Neural progenitor cell (in vitro differentiated cells): ENCODE data around the gene CCDC152. TPM values are rescaled to one million over a fixed set of nuclear protein-coding genes. Genes with fewer than 3 reads are reported as not detected.

Source experiments
- DNase-seq: peaks from one replicate; pipeline ENCODE4 v3.0.0-alpha.2; 2016; ENCODE audit warnings: low spot score
- H2AFZ ChIP-seq: fragments of 200-600 bp; sonication (generic); replicated peaks from 2 replicates; pipeline ENCODE4 v1.6.1; 2016; ENCODE audit warnings: antibody characterized with exemption
- H3F3A ChIP-seq: fragments of 200-600 bp; sonication (generic); 2 replicates; pipeline ENCODE4 v1.6.1; 2016; ENCODE audit warnings: antibody characterized with exemption, low read depth
- H3K27ac ChIP-seq: fragments of 200-600 bp; sonication (generic); 2 replicates; pipeline ENCODE4 v1.5.1; 2016; ENCODE audit warnings: mild to moderate bottlenecking
- H3K27me3 ChIP-seq: fragments of 200-600 bp; sonication (generic); 2 replicates; pipeline ENCODE4 v1.6.1; 2016; ENCODE audit warnings: mild to moderate bottlenecking, moderate library complexity
- H3K36me3 ChIP-seq: fragments of 200-600 bp; sonication (generic); 2 replicates; pipeline ENCODE4 v1.5.1; 2016
- H3K4me1 ChIP-seq: fragments of 200-600 bp; sonication (generic); 2 replicates; pipeline ENCODE4 v1.6.1; 2016; ENCODE audit warnings: mixed run types
- H3K4me2 ChIP-seq: fragments of 200-600 bp; sonication (generic); 2 replicates; pipeline ENCODE4 v1.6.1; 2016
- H3K4me3 ChIP-seq: fragments of 200-600 bp; sonication (generic); 2 replicates; pipeline ENCODE4 v1.5.1; 2016
- H3K79me2 ChIP-seq: fragments of 200-600 bp; sonication (generic); 2 replicates; pipeline ENCODE4 v1.6.1; 2016; ENCODE audit warnings: low read depth
- H3K9ac ChIP-seq: fragments of 200-600 bp; sonication (generic); 2 replicates; pipeline ENCODE4 v1.6.1; 2016
- H3K9me3 ChIP-seq: fragments of 200-600 bp; sonication (generic); 2 replicates; pipeline ENCODE4 v1.5.1; 2016; ENCODE audit warnings: low read depth
- H4K20me1 ChIP-seq: fragments of 200-600 bp; sonication (generic); 2 replicates; pipeline ENCODE4 v1.6.1; 2016; ENCODE audit warnings: low read depth
- H3K27ac Mint-ChIP-seq: 3 replicates; pipeline ENCODE4 v1.8.0; 2021; ENCODE audit warnings: mixed read lengths
- H3K27me3 Mint-ChIP-seq: 2 replicates; pipeline ENCODE4 v1.8.0; 2022; ENCODE audit warnings: low read depth, mild to moderate bottlenecking, inconsistent platforms, moderate library complexity, mixed read lengths; ENCODE audit not compliant: insufficient read depth
- H3K36me3 Mint-ChIP-seq: 3 replicates; pipeline ENCODE4 v1.8.0; 2021; ENCODE audit warnings: mixed read lengths
- H3K4me1 Mint-ChIP-seq: 3 replicates; pipeline ENCODE4 v1.8.0; 2021; ENCODE audit warnings: mixed read lengths
- H3K4me3 Mint-ChIP-seq: 3 replicates; pipeline ENCODE4 v1.8.0; 2021; ENCODE audit warnings: mild to moderate bottlenecking, moderate library complexity, mixed read lengths
- H3K9me3 Mint-ChIP-seq: 3 replicates; pipeline ENCODE4 v1.8.0; 2020; ENCODE audit warnings: mixed read lengths
- CTCF ChIP-seq: fragments of 200-600 bp; sonication (generic); IDR thresholded peaks from 2 replicates; pipeline ENCODE4 v1.5.1; 2017; ENCODE audit warnings: antibody characterized with exemption, mild to moderate bottlenecking
- EZH2 ChIP-seq: fragments of 200-600 bp; sonication (generic); IDR thresholded peaks from 2 replicates; pipeline ENCODE4 v1.6.1; 2017; ENCODE audit warnings: antibody characterized with exemption, mild to moderate bottlenecking, moderate library complexity
- EZH2phosphoT487 ChIP-seq: fragments of 200-600 bp; sonication (generic); IDR thresholded peaks from 2 replicates; pipeline ENCODE4 v1.6.1; 2017; ENCODE audit warnings: antibody characterized with exemption
- total RNA-seq: library from RNA; depleted of rRNA; stranded (reverse); fragments of >200 nt; gene quantifications from 2 replicates; pipeline ENCODE4 v1.2.3, GENCODE V29; 2015; ENCODE audit warnings: low replicate concordance

Gene CCDC152
- total RNA-seq, 1 donor from 2014 or later = 23.9 TPM

DNA sequence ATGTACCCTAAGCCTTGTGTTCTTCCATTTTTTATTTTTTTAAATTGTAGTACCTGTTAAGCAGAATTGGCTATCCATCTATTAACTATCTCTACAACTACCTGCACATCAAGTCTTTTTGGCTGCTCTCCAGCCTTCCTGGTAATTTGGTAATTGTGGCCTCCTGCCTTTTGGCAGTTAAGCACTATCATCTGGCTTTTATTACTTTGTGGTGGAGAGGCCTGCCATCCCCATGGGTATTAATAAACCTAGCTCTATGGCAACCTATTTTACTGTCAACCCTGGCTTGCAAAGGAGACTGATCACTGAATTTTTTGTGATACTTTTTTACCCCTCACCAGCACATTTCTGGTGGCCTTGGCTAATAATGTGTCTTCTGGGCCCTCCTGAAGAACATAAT is 34.5 kb downstream of the CCDC152 start:
- peaks cover 2% of the 10 kb centered on the region for H3K27me3 Mint-ChIP-seq
- H3K27ac Mint-ChIP-seq = no peak overlapping the region
- Histone ChIP-seq H3K36me3 (no peaks in the 10 kb centered on the region), H3F3A (no peaks in the 10 kb centered on the region), H3K27me3 (no peaks in the 10 kb centered on the region), H3K9me3 (no peaks in the 10 kb centered on the region), H3K27ac (no peak overlapping the region), H3K4me1 (no peaks in the 10 kb centered on the region), H4K20me1 (no peaks in the 10 kb centered on the region), H3K4me3 (no peak overlapping the region), H3K79me2 (no peaks in the 10 kb centered on the region), H3K4me2 (no peak overlapping the region), H3K9ac (no peak overlapping the region), H2AFZ (no peak overlapping the region)
- peaks cover 12% of the 10 kb centered on the region for H3K9me3 Mint-ChIP-seq
- H3K4me1 Mint-ChIP-seq = no peaks in the 10 kb centered on the region
- DNase-seq = no peak
- H3K4me3 Mint-ChIP-seq = no peak overlapping the region
- H3K36me3 Mint-ChIP-seq = no peaks in the 10 kb centered on the region
- TF ChIP-seq EZH2phosphoT487 = no peak
- no peak for TF ChIP-seq CTCF
- TF ChIP-seq EZH2 = no peak

GRCh38 chr5:42798284-42799240 is 41.9 kb downstream of the CCDC152 start:
- H2AFZ ChIP-seq = no peak overlapping the region
- no peaks in the 10 kb centered on the region for H4K20me1 ChIP-seq
- no peaks in the 10 kb centered on the region for H3K79me2 ChIP-seq
- Mint-ChIP-seq H3K4me3 (no peak overlapping the region), H3K27ac (no peak overlapping the region), H3K4me1 (no peaks in the 10 kb centered on the region), H3K9me3 (peaks cover 5% of the 10 kb centered on the region), H3K36me3 (no peaks in the 10 kb centered on the region), H3K27me3 (no peaks in the 10 kb centered on the region)
- no peaks in the 10 kb centered on the region for H3K36me3 ChIP-seq
- H3K4me1 ChIP-seq = no peaks in the 10 kb centered on the region
- H3K9me3 ChIP-seq = no peaks in the 10 kb centered on the region
- TF ChIP-seq EZH2phosphoT487 = no peak
- no peak for TF ChIP-seq CTCF
- no peak for TF ChIP-seq EZH2
- no peak overlapping the region for H3K4me3 ChIP-seq
- no peak overlapping the region for H3K27ac ChIP-seq
- no peak overlapping the region for H3K9ac ChIP-seq
- H3K27me3 ChIP-seq = no peaks in the 10 kb centered on the region
- no peak overlapping the region for H3K4me2 ChIP-seq
- no peak for DNase-seq
- no peaks in the 10 kb centered on the region for H3F3A ChIP-seq

GRCh38 chr5:42799241-42799608 is 42.6 kb downstream of the CCDC152 start:
- Mint-ChIP-seq H3K4me1 (no peaks in the 10 kb centered on the region), H3K4me3 (no peak overlapping the region), H3K27ac (no peak overlapping the region), H3K36me3 (no peaks in the 10 kb centered on the region), H3K27me3 (no peaks in the 10 kb centered on the region), H3K9me3 (peaks cover 5% of the 10 kb centered on the region)
- no peaks in the 10 kb centered on the region for H3K9me3 ChIP-seq
- H3K27me3 ChIP-seq = no peaks in the 10 kb centered on the region
- no peak overlapping the region for H3K4me3 ChIP-seq
- H3K4me2 ChIP-seq = no peak overlapping the region
- DNase-seq = no peak
- H3F3A ChIP-seq = no peaks in the 10 kb centered on the region
- no peaks in the 10 kb centered on the region for H4K20me1 ChIP-seq
- no peak overlapping the region for H2AFZ ChIP-seq
- TF ChIP-seq CTCF (no peak), EZH2 (no peak), EZH2phosphoT487 (no peak)
- H3K36me3 ChIP-seq = no peaks in the 10 kb centered on the region
- H3K79me2 ChIP-seq = no peaks in the 10 kb centered on the region
- no peaks in the 10 kb centered on the region for H3K4me1 ChIP-seq
- no peak overlapping the region for H3K27ac ChIP-seq
- no peak overlapping the region for H3K9ac ChIP-seq
